PC-3 (cell line): ENCODE results near the gene LIX1L.

Source experiments
- EZH2 ChIP-seq: fragments of 300-600 bp; sonication (generic); IDR thresholded peaks from one replicate; pipeline ENCODE4 v1.6.1; 2017; ENCODE audit warnings: antibody characterized with exemption, mild to moderate bottlenecking, low read length; ENCODE audit not compliant: unreplicated experiment
- EZH2phosphoT487 ChIP-seq: fragments of 300-600 bp; sonication (generic); IDR thresholded peaks from 2 replicates; pipeline ENCODE4 v1.6.1; 2018; ENCODE audit warnings: mild to moderate bottlenecking, antibody characterized with exemption, low read length, borderline replicate concordance
- TF ChIP-seq, protein P1 (sequence below): fragments of 300-600 bp; sonication (generic); conservative IDR thresholded peaks from 2 replicates; pipeline ENCODE4 v1.5.1; 2017; ENCODE audit warnings: antibody characterized with exemption, low read depth, mild to moderate bottlenecking, low read length

DNA sequence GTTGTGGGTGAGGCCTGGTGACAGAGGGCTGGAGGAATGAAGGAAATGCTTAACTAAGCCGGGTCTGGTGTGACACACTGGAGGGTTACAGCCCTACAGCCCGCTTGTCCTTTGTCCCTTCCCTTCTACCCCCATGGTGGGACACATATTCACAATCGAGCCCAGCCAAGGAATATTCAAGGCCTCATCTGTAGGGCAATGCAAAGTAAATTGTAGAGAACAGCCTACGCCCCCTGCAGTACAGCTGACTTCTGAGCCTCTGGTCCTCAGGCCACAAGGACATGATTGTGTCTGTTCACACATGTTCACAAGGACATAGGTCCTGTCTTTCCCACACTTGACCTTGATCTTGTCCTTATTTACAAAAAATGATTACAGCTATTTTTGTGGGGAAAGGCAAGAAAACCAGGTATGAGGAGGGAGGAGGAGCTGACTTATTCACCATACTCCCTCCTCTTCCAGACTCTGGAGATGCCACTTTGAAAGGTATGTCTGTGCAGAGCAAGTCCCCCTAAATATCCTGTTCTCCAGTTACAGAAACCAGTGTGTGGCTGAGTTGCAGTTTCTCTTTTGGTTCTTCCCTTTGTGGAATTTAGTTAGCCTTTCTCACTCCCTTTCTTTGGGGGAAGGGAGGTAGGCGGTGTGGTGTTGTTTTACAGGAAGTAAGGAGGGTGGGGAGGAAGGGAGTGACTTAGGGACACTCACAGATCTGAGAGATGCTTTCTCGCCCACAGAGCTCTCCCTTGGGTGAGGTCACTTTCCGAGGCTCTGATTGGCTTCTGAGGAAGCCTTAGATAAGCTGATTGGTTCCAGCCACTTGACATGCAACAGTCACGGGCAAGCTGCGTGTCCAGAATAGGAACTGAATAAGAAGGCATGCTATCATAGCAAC, 21.3 kb upstream of the LIX1L start:
- TF ChIP-seq, protein P1, sequence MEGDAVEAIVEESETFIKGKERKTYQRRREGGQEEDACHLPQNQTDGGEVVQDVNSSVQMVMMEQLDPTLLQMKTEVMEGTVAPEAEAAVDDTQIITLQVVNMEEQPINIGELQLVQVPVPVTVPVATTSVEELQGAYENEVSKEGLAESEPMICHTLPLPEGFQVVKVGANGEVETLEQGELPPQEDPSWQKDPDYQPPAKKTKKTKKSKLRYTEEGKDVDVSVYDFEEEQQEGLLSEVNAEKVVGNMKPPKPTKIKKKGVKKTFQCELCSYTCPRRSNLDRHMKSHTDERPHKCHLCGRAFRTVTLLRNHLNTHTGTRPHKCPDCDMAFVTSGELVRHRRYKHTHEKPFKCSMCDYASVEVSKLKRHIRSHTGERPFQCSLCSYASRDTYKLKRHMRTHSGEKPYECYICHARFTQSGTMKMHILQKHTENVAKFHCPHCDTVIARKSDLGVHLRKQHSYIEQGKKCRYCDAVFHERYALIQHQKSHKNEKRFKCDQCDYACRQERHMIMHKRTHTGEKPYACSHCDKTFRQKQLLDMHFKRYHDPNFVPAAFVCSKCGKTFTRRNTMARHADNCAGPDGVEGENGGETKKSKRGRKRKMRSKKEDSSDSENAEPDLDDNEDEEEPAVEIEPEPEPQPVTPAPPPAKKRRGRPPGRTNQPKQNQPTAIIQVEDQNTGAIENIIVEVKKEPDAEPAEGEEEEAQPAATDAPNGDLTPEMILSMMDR, result peak; percentile 63
- no peak for TF ChIP-seq EZH2
- TF ChIP-seq EZH2phosphoT487, result no peak
